H1 (cell line): ENCODE measurements around the gene UBR2.

Source experiments
- CHD1 ChIP-seq: IDR thresholded peaks from 2 replicates; pipeline ENCODE4 v1.6.1; 2012; ENCODE audit warnings: low read depth, low read length, improper control_type of control experiment
- CREB1 ChIP-seq: IDR thresholded peaks from 2 replicates; pipeline ENCODE4 v1.6.1; 2012; ENCODE audit warnings: inconsistent platforms
- EZH2 ChIP-seq: fragments of 200-600 bp; sonication (generic); IDR thresholded peaks from 2 replicates; pipeline ENCODE4 v1.7.1; 2012; ENCODE audit warnings: low read depth, mild to moderate bottlenecking, moderate library complexity, low read length, inconsistent platforms; ENCODE audit not compliant: severe bottlenecking
- POLR2AphosphoS5 ChIP-seq: IDR thresholded peaks from 2 replicates; pipeline ENCODE4 v1.6.1; 2011; ENCODE audit warnings: low read depth, low read length
- RAD21 ChIP-seq, 2 experiments: IDR thresholded peaks in 1 of 2; conservative IDR thresholded peaks in 1 of 2; 2 replicates each; pipeline ENCODE4 v1.6.1; 2011; ENCODE audit warnings: low read depth in 2 of 2, low read length in 2 of 2, improper control_type of control experiment in 1 of 2, inconsistent platforms in 1 of 2, mild to moderate bottlenecking in 1 of 2, moderate library complexity in 1 of 2
- RFX5 ChIP-seq: IDR thresholded peaks from 2 replicates; pipeline ENCODE4 v1.6.1; 2011; ENCODE audit warnings: low read depth, low read length, improper control_type of control experiment, borderline replicate concordance
- RNF2 ChIP-seq: fragments of 200-900, 300-1000 bp; sonication (generic); IDR thresholded peaks from 2 replicates; pipeline ENCODE4 v1.7.1; 2016; ENCODE audit warnings: borderline replicate concordance, low read depth, mild to moderate bottlenecking, antibody characterized with exemption, low read length; ENCODE audit not compliant: poor library complexity, severe bottlenecking; ENCODE audit errors: missing control alignments
- SIN3A ChIP-seq, 2 experiments: IDR thresholded peaks in 1 of 2; conservative IDR thresholded peaks in 1 of 2; 2 replicates each; pipeline ENCODE4 v1.6.1; 2011 to 2012; ENCODE audit warnings: low read length in 2 of 2, improper control_type of control experiment in 1 of 2, low read depth in 1 of 2, mild to moderate bottlenecking in 1 of 2
- TF ChIP-seq, protein P1 (sequence below), 3 experiments: IDR thresholded peaks; 1 replicate in 2 of 3; 2 replicates in 1 of 3; pipeline versions ENCODE4 v1.5.1 to v1.6.1; 2011; ENCODE audit warnings: low read length in 3 of 3, mild to moderate bottlenecking in 3 of 3, inconsistent platforms in 2 of 3, low read depth in 1 of 3, moderate library complexity in 1 of 3; ENCODE audit not compliant: insufficient read depth in 1 of 3; ENCODE audit errors: control extremely low read depth in 1 of 3
- TF ChIP-seq, protein P2 (sequence below): IDR thresholded peaks from 2 replicates; pipeline ENCODE4 v1.6.1; 2012; ENCODE audit warnings: inconsistent platforms

DNA sequence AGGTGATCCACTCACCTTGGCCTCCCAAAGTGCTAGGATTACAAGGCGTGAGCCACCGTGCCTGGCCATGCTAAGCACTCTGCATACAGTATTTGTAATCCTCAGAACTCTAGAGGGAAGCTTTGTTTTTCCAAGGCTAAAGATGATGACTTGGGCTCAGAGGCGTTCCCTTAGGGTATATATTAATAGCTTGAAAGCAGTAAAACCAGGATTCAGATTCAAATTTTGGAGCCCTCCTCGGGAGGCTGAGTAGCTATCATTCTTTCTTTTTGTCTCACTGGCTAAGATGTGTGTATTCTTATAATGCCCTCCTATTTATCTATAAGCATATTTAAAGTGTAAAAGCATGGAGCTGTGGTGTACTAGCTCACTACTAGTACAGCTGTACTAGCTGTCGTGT lies 90.0 kb downstream of the UBR2 start:
- no peak for TF ChIP-seq RAD21 (IDR thresholded peaks at IDR 0.05 in 1 of 2, conservative IDR thresholded peaks at IDR 0.05 in 1 of 2; ENCODE audit: low read depth in 2 of 2, low read length in 2 of 2)
- TF ChIP-seq, protein P1, sequence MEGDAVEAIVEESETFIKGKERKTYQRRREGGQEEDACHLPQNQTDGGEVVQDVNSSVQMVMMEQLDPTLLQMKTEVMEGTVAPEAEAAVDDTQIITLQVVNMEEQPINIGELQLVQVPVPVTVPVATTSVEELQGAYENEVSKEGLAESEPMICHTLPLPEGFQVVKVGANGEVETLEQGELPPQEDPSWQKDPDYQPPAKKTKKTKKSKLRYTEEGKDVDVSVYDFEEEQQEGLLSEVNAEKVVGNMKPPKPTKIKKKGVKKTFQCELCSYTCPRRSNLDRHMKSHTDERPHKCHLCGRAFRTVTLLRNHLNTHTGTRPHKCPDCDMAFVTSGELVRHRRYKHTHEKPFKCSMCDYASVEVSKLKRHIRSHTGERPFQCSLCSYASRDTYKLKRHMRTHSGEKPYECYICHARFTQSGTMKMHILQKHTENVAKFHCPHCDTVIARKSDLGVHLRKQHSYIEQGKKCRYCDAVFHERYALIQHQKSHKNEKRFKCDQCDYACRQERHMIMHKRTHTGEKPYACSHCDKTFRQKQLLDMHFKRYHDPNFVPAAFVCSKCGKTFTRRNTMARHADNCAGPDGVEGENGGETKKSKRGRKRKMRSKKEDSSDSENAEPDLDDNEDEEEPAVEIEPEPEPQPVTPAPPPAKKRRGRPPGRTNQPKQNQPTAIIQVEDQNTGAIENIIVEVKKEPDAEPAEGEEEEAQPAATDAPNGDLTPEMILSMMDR (IDR thresholded peaks at IDR 0.05; ENCODE audit: control extremely low read depth in 1 of 3, insufficient read depth in 1 of 3, low read depth in 1 of 3, low read length in 3 of 3) = no peak
- TF ChIP-seq POLR2AphosphoS5 = no peak
- no peak for TF ChIP-seq RFX5
- TF ChIP-seq EZH2 = no peak
- TF ChIP-seq RNF2 = no peak
- TF ChIP-seq CREB1 = no peak
- no peak for TF ChIP-seq SIN3A (conservative IDR thresholded peaks at IDR 0.05 in 1 of 2, IDR thresholded peaks at IDR 0.05 in 1 of 2; ENCODE audit: low read depth in 1 of 2, low read length in 2 of 2)
- TF ChIP-seq, protein P2, sequence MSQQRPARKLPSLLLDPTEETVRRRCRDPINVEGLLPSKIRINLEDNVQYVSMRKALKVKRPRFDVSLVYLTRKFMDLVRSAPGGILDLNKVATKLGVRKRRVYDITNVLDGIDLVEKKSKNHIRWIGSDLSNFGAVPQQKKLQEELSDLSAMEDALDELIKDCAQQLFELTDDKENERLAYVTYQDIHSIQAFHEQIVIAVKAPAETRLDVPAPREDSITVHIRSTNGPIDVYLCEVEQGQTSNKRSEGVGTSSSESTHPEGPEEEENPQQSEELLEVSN = no peak
- TF ChIP-seq CHD1 = no peak
